Astrocyte of the cerebellum (primary cell): ENCODE data around the gene RNF207.
"Not testable (repeated sequence)": the region's sequence is repeated elsewhere in the genome, so short reads cannot be mapped to it uniquely, and the experiment has no call there.

Source experiments
- DNase-seq: peaks from one replicate; pipeline ENCODE4 v3.0.0-alpha.2; 2011; ENCODE audit warnings: low read depth
- H3K4me3 ChIP-seq: 2 replicates; pipeline ENCODE4 v1.5.1; 2011; ENCODE audit warnings: mild to moderate bottlenecking, low read depth, low read length, moderate library complexity
- in situ Hi-C: cut with HindIII; loops from 2 replicates; pipeline ENCODE4 v1.10.0; 2017; ENCODE audit warnings: low sequenced_read_pairs
- TF ChIP-seq, protein P1 (sequence below): IDR thresholded peaks from 2 replicates; pipeline ENCODE4 v1.5.1; 2012; ENCODE audit warnings: low read length, low read depth, moderate library complexity, mild to moderate bottlenecking; ENCODE audit errors: missing control alignments

RNF207 gene

DNA sequence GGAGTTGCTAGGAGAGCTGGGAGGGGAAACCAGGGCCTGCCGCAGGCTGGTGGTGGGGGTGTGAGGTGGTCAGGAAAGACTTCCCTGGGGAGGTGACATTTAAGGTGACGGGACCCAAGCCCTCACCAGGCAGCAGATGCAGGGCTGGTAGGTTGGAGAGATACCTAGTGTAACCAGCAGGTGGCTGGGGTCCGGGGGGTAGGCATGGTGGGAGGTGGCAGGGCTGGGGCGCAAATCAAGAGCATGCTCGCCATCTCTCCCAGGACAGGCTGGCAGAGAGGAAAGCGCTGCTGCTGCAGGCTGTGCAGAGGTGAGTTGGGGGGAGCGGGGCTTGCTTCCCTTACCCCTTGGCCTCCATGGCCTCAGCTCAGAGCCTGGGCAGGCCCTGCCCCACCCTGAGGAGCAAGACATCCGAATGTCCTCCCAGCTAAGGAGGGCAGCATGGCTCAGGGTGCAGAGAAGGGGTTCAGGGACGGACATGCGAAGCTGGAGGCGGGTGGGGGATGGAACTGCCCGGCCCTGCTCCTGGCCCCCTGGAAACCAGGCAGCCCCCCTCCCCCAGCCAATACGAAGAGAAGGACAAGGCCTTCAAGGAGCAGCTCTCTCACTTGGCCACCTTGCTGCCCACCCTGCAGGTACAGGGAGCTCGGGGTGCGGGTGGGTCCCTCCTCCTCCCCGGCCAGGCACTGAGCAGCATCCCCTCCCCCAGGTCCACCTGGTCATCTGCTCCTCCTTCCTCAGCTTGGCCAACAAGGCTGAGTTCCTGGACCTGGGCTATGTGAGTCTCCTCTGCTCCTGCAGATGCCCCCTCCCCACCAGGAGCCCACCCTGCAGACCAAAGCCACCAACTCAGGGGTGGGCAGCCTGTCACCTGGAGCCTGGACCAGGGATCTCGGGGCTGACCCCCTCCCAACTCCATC is 4.0 kb downstream of the RNF207 start:
- TF ChIP-seq, protein P1, sequence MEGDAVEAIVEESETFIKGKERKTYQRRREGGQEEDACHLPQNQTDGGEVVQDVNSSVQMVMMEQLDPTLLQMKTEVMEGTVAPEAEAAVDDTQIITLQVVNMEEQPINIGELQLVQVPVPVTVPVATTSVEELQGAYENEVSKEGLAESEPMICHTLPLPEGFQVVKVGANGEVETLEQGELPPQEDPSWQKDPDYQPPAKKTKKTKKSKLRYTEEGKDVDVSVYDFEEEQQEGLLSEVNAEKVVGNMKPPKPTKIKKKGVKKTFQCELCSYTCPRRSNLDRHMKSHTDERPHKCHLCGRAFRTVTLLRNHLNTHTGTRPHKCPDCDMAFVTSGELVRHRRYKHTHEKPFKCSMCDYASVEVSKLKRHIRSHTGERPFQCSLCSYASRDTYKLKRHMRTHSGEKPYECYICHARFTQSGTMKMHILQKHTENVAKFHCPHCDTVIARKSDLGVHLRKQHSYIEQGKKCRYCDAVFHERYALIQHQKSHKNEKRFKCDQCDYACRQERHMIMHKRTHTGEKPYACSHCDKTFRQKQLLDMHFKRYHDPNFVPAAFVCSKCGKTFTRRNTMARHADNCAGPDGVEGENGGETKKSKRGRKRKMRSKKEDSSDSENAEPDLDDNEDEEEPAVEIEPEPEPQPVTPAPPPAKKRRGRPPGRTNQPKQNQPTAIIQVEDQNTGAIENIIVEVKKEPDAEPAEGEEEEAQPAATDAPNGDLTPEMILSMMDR, result no peak
- no peak for DNase-seq
- H3K4me3 ChIP-seq, result peak overlapping the region; percentile 25
- in situ Hi-C loops, result no loop called here

DNA sequence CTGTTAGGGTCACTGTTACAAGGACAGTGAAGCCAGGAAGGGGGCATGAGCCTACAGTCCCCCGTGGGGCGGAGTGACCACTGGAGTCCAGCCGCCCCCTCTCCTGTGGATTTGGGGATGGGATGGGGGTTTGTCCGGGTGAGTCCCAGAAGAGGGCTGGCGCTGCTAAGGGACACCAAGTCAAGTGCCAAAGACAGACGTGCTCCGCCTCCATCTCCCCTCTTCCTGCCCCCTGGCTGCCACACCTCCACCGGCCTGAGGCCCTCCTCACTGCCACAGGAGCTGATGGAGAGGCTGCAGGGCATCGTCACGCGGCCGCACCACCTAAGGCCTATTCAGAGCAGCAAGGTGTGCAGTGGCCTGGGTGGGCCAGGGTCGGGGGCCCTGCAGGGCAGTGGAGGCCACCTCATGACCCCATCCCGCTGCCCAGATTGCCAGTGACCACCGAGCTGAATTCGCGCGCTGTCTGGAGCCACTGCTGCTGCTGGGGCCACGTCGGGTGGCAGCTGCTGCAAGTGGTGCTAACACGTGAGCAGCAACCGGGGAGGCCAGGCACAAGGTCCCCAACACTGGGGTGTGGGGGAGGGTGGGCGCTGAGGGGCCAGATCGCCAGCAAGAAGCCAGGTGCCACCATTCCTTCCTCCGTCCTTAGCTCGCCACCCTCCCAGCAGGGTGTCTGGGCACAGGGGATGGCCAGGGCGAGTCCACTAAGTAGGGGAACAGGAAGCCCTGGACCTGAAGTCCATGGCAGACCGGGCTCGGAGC is 4.9 kb downstream of the RNF207 start:
- in situ Hi-C loops, result no loop called here
- TF ChIP-seq, protein P1, result no peak
- no peak for DNase-seq
- no peak overlapping the region for H3K4me3 ChIP-seq

DNA sequence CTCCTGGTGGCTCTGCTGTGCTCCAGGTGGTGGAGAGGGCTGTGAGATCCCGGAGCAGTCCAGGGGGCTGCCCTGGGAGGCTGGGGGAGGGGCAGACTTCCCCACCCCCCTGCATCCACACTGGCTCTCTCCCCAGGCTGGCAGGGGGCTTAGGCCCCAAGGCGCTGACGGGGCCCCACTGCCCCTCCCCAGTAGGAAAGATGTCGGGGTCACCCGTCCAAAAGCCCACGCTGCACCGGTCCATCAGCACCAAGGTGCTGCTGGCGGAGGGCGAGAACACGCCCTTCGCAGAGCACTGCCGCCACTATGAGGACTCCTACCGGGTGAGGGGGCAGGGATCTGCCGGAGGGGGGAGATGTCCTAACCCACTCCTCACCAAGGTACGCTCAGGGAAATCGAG is 5.8 kb downstream of the RNF207 start:
- in situ Hi-C loops, result no loop called here
- H3K4me3 ChIP-seq, result no peak overlapping the region
- DNase-seq, result no peak
- TF ChIP-seq, protein P1, result no peak

DNA sequence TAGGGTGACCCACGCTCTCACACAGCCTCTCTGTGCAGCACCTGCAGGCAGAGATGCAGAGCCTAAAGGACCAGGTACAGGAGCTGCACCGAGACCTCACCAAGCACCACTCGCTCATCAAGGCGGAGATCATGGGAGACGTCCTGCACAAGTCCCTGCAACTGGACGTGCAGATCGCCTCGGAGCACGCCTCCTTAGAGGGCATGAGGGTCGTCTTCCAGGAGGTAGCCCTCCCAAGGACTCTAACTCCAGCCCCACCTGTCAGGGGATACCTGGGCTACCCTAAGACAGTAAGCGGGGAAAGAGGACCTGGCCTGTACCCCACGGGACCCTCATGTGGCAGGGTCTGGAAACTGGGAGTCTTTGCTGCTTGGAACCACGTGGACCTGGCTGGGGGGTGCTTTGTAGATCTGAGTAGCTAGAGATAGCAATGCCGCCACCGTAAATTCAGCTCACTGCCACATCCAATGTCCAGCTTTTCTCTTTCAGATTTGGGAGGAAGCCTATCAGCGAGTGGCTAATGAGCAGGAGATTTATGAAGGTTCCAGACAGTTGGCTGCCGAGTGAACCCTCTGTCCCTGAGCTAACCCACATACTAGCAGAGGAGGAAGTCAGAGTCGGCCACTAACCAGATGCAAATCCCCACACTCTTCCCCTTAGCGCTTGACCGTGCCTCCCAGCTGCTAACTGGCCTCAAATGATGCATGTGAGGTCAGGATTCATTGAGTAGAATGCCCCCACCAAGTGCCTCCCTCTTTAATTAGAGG is 6.5 kb downstream of the RNF207 start:
- in situ Hi-C loops, result no loop called here
- no peak overlapping the region for H3K4me3 ChIP-seq
- no peak for DNase-seq
- TF ChIP-seq, protein P1, result no peak

DNA sequence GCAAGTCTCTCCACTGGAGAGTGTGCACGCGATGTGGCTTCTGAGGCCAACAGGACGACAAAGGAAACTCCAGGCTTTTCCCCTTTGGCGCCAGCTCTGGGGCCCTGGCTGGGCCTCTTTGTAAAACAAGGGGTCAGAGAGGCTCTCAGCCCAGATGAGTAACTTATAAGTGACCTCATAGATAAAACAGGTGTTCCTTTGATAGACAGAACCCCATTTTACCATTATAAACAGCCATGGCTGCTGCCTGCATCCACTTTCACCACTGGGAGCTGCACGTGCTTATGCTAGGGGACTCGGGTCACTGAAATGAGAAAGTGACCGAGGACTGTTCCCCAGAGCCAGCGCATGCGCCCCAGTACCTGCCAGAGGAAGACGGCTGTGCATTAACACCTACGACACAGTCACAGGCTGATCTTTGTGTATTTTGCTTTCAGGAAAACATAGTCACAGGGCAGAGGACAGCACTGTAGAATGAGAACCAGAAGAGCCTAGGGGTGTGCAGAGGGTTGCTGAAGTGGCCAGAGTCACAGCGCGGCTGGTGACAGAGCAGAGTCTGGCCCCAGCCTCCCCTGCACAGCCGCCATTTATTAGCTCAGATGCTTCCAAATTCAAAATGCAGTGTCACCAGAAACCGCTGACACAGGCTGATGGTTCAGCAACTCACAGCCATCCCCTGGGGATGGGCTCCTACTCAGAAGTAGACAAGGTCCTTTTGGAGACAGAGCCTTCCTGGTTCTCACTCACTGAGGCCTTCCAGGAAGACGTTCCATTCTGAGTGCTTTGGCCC is 12.7 kb downstream of the RNF207 start:
- TF ChIP-seq, protein P1, result no peak
- H3K4me3 ChIP-seq, result no peak overlapping the region
- in situ Hi-C loops, result no loop called here

DNA sequence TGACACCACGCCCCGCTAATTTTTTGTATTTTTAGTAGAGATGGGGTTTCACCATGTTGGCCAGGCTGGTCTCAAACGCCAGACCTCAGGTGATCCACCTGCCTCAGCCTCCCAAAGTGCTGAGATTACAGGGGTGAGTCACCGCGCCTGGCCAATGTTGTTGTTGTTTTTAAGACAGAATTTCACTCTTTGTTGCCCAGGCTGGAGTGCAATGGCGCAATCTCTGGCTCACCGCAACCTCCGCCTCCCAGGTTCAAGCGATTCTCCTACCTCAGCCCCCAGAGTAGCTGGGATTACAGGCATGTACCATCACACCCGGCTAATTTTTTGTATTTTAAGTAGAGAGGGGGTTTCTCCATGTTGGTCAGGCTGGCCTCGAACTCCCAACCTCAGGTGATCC is 13.7 kb downstream of the RNF207 start:
- in situ Hi-C loops, result not testable (repeated sequence)

More for the DNA sequence above, 12.7 kb downstream of the RNF207 start:
- DNase-seq, result no peak

More for the DNA sequence above, 13.7 kb downstream of the RNF207 start:
- DNase-seq, H3K4me3 ChIP-seq: not testable (repeated sequence)
